ENCODE data around the gene SLC35F3. TPM values are rescaled to one million over a fixed set of nuclear protein-coding genes. Genes with fewer than 3 reads are reported as not detected.

Gene SLC35F3
- total RNA-seq, 4 donors from 2014 or later = 1.7 TPM; not detected in 3

DNA sequence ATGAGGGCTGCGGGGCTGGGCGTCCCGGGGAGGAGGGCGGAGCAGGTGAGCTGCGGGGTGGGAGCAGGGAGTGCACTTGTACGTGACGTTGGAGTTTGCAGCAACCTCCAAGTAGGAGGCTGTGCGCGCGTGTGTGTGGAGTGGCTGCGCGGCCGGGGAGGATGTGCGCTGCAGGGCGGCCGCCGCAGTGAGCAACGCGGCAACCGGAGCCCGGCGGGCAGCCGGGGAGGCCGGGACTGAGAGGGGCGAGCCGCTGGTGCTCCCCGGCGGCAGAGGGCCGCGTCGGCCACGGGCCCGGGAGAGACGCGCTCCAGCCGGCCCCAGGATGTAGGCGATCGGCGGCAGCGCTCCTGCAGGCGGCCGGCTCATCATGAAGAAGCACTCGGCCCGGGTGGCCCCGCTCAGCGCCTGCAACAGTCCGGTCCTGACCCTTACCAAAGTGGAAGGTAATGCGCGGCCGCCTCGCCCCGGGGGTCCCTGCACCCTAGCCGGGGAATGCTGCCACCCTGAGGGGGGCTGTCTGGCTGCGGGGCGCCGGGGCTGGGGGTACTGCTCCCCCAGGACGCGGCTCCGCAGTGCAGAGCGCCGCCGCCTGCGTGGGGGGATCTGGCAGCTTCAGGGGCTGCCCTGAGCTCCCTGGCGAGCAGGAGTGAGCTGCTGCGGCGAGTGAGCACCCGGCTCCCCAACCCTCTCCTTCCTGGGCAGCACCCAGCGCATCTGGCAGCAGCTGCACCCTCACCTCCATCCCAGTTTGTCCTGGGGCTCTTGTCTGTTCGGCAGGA is 309.8 kb downstream of the SLC35F3 start:
- TF ChIP-seq, protein P1, sequence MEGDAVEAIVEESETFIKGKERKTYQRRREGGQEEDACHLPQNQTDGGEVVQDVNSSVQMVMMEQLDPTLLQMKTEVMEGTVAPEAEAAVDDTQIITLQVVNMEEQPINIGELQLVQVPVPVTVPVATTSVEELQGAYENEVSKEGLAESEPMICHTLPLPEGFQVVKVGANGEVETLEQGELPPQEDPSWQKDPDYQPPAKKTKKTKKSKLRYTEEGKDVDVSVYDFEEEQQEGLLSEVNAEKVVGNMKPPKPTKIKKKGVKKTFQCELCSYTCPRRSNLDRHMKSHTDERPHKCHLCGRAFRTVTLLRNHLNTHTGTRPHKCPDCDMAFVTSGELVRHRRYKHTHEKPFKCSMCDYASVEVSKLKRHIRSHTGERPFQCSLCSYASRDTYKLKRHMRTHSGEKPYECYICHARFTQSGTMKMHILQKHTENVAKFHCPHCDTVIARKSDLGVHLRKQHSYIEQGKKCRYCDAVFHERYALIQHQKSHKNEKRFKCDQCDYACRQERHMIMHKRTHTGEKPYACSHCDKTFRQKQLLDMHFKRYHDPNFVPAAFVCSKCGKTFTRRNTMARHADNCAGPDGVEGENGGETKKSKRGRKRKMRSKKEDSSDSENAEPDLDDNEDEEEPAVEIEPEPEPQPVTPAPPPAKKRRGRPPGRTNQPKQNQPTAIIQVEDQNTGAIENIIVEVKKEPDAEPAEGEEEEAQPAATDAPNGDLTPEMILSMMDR (IDR thresholded peaks at IDR 0.05) = no peak
- no peak for TF ChIP-seq POLR2A (IDR thresholded peaks at IDR 0.05)
- Histone ChIP-seq H3K4me1 (peaks cover 0 to 12% (median 3%) of the 10 kb centered on the region in 4 donors), H3K9me3 (no peaks in the 10 kb centered on the region), H3K36me3 (no peaks in the 10 kb centered on the region), H3K27me3 (peaks cover 0 to 16% of the 10 kb centered on the region in 2 donors), H3K4me3 (peak overlapping the region; percentile 2 to 50 (median 34)), H3K27ac (no peak overlapping the region)
- DNase-seq = no peak

DNA sequence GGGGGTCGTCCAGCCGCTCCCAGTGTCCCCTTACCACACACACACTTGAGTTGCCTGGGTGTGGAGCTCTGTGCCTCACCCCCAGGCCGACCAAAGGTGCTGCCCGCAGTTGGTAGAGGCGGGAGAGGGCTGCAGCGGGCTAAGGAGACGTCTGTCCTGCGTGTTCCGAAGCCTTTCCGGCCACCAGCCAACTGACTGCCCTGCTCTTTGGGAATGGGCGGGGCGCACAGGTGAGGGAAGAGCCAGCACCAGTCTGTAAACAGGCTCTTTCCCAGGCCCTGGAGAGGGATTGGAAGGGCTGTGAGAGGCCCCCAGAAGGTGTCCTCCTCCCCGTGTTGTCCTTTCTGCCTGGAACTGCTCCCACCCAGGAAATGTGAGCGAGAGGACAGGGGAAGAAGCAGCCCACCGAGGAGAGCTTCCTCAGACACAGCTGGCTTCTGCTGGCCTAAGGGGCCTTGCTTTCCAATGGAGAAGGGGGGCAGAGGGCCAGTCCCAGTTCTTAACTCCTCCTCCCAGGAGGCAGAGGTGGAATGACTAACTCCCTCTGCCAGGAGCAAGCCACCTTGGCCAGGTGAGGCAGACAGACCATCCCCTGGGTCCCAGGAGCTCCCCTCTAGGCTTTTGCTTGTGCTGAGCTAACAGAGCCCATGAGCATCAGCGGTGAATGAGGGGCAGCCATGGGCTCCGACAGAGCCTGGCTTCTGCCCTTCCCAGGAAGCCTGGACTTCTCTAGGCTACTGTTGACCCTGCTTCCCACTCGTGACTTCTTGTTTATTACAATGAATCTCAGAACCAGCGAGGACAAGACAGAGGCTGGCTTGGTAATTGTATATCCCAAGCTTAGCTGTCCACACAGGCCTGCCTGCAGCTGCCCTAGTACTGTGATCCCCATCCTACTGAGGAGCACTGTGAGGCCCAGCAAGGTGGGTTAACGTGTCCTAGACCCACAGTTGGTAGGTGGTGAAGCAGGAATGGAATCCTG is 310.7 kb downstream of the SLC35F3 start:
- H3K4me1 ChIP-seq = peaks cover 0 to 12% (median 3%) of the 10 kb centered on the region in 4 donors
- H3K27me3 ChIP-seq = peaks cover 0 to 16% of the 10 kb centered on the region in 2 donors
- DNase-seq = no peak
- peak overlapping the region in 2 of 4 donors; percentile 36 to 50 for H3K4me3 ChIP-seq
- H3K9me3 ChIP-seq = no peaks in the 10 kb centered on the region
- no peak for TF ChIP-seq POLR2A (IDR thresholded peaks at IDR 0.05)
- TF ChIP-seq, protein P1 (IDR thresholded peaks at IDR 0.05) = no peak
- H3K27ac ChIP-seq = no peak overlapping the region
- H3K36me3 ChIP-seq = no peaks in the 10 kb centered on the region

DNA sequence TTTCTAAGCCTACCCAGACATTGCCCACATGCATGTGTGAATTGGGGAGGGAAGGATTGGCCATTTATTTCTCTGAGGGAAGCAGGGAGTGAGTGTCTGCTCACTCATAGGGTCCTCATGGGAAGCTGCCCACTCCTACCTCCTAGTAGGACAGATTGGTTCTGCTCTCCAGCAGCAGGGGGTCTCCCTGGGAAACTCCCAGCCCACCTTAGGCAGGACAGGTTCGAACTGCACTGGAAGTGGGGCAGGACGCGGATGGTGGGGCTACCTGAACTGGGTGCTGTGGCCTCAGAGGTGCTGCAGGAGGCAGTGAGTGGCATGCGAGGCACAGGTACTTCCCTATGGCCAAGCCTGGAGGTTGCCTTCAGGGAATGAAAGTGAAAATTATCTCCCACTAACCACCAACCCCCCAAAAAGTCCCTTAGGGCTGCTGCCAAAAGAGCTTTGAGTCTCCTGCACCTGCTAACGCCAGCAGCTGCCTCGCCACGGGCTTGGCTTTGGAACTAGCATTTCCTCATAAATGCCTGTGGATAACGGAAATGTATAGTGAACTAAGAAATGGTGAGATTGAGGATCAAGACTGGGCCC is 311.7 kb downstream of the SLC35F3 start:
- TF ChIP-seq, protein P1 (IDR thresholded peaks at IDR 0.05) = no peak
- TF ChIP-seq POLR2A (IDR thresholded peaks at IDR 0.05) = no peak
- no peak for DNase-seq

DNA sequence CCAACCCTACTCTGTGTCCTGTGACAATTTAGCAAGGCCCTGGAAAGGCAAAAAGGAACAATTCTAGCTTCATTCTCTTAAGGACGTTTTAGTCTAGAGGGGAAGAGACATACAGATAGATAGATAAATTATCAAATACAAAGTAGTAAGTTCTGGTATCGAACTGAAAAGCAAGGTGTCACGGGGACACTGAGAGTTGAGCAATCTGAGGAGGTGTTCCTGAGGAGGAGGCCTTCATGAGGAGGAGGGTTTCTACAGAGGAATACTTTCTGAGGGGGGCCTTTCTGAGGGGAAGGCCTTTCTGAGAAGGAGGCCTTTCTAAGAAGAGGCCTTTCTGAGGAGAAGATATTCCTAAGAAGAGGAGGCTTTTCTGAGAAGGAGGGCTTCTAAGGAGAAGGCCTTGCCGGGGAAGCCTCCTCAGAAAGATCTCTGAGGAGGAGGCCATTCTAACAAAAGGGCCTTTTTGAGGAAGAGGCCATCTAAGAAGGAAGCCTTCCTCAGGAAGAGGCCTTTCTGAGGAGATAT is 312.9 kb downstream of the SLC35F3 start:
- no peak for DNase-seq
- no peaks in the 10 kb centered on the region for H3K9me3 ChIP-seq
- H3K36me3 ChIP-seq = no peaks in the 10 kb centered on the region
- TF ChIP-seq POLR2A (IDR thresholded peaks at IDR 0.05) = no peak
- TF ChIP-seq, protein P1 (IDR thresholded peaks at IDR 0.05) = no peak
- H3K27ac ChIP-seq = no peak overlapping the region
- H3K27me3 ChIP-seq = peaks cover 0 to 16% of the 10 kb centered on the region in 2 donors
- H3K4me1 ChIP-seq = peaks cover 0 to 12% (median 3%) of the 10 kb centered on the region in 4 donors
- no peak overlapping the region for H3K4me3 ChIP-seq

More for the DNA sequence above, 311.7 kb downstream of the SLC35F3 start:
- no peaks in the 10 kb centered on the region for H3K36me3 ChIP-seq
- no peaks in the 10 kb centered on the region for H3K9me3 ChIP-seq
- no peak overlapping the region for H3K4me3 ChIP-seq
- H3K27ac ChIP-seq = no peak overlapping the region
- peaks cover 0 to 12% (median 3%) of the 10 kb centered on the region in 4 donors for H3K4me1 ChIP-seq
- H3K27me3 ChIP-seq = peaks cover 0 to 16% of the 10 kb centered on the region in 2 donors

DNA sequence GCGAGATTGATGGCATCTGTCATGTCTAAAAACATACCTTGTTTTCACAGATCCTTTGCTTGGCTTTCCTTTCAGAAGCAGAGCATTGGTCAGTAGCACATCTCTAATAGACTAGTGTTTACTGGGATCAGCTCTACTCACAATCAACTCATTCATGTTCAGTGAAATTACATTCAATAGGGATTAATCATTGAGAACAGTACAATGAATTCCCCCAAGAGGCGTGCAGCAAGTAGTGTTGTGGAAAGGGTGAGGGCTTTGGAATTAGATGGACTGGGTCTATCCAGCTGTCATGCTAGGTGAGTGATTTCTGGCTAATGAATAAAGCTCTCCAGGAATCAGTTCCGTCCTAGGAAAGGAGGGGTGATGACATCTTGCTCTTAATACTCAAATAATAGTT is 313.6 kb downstream of the SLC35F3 start:
- TF ChIP-seq, protein P1 (IDR thresholded peaks at IDR 0.05) = no peak
- no peak for TF ChIP-seq POLR2A (IDR thresholded peaks at IDR 0.05)
- no peak overlapping the region for H3K27ac ChIP-seq
- peaks cover 0 to 16% of the 10 kb centered on the region in 2 donors for H3K27me3 ChIP-seq

More for the DNA sequence above, 313.6 kb downstream of the SLC35F3 start:
- Histone ChIP-seq H3K36me3 (no peaks in the 10 kb centered on the region), H3K9me3 (no peaks in the 10 kb centered on the region), H3K4me1 (peaks cover 0 to 12% (median 3%) of the 10 kb centered on the region in 4 donors), H3K4me3 (no peak overlapping the region)
- no peak for DNase-seq

Measured in Peyer's patch (tissue), 4 donors.